ENCODE data around the gene SPINT3. TPM values are rescaled to one million over a fixed set of nuclear protein-coding genes. Genes with fewer than 3 reads are reported as not detected.

Gene SPINT3, protein sequence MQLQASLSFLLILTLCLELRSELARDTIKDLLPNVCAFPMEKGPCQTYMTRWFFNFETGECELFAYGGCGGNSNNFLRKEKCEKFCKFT
- not detected for total RNA-seq

DNA sequence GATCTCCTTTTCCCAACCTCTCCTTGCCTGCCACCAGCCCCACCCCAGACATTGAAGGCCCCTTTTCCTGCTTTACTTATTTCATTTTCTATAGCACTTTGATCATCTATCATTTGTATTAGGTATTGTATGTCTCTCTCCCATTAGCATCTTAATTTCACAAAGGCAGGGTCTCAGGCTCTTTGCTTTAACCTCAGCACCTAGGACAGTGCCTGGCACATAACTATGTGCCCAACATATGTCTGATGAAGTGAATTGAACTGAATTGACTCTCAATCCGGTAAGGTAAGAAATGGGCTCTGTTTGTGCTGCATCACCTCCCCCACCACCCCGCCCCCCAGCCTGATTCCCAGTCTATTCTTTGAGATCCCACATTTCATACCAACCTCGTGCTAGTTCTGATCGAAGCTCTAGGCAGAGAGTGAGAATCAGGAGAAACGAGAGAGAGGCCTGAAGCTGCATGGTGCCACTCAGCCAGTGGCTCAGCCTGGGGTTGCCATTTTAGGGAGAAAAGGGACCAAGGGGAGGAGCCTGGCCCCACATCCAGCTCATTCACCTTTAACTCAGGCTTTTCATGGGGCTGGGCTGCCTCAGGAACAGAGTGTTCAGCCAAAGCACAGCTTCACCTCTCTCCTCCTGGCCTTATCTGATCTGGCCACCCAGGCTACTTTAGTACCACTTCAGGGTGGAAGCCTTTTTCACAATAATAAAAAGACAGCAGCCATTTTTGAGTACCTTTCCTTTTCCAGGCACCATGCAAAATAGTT, at the start of gene SPINT3:
TSS of gene SPINT3 (minus strand) at position 476 of the 767 bp plus-strand sequence. CDS start at position 462, 14 bp downstream.

DNA sequence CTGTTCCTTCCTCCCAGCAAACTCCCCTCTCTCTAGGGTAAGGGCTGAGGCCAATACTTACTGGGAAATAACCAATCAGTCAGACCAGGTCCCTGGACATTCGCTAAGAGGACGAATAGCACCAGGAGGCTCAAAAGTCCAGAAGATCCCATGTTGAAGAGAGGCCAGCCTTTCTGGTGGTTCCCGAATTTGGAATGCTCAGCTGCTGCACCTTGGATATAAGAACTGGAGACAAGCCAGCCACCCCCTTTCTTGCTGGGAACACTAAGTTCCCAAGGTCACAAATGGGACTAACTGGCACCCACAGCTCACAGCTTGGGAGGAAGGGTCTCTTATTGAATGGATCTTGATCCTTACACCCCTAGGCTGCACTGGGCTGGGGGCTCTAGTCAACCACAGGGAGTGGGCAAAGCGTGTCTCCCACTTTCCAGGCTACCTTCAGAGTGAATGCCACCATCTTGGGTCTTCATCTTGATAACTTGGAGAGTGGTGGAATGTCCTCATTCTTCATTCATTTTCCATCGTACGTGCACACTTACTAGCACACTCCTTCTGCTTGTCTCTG, 31.9 kb upstream of the SPINT3 start, which contains the start of gene EPPIN:
TSS of gene EPPIN (minus strand) at position 196 of the 565 bp plus-strand sequence. CDS start at position 152, 44 bp downstream.

DNA sequence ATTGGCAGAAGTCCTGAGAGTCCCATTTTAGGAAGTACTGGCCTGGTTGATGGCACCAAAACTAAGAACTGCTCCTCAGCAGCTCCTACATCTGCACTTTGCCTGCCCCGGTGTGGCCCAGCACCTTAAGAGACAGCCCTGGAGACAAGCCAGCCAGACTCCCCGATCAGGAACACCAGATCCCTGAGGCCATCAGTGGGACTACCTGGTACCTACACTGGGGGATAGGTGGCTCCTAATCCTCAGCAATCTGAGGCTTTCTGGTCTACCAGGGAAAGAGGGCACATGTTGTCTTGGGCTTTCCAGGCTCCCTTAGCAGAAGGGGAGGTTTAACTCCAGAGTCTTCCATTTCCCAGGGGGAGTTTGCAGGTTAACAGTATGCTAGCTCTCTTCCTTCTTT, 24.0 kb upstream of the SPINT3 start, which contains the start of gene WFDC6:
TSS of gene WFDC6 (minus strand) at position 101 of the 400 bp plus-strand sequence. CDS start at position 26, 75 bp downstream.

DNA sequence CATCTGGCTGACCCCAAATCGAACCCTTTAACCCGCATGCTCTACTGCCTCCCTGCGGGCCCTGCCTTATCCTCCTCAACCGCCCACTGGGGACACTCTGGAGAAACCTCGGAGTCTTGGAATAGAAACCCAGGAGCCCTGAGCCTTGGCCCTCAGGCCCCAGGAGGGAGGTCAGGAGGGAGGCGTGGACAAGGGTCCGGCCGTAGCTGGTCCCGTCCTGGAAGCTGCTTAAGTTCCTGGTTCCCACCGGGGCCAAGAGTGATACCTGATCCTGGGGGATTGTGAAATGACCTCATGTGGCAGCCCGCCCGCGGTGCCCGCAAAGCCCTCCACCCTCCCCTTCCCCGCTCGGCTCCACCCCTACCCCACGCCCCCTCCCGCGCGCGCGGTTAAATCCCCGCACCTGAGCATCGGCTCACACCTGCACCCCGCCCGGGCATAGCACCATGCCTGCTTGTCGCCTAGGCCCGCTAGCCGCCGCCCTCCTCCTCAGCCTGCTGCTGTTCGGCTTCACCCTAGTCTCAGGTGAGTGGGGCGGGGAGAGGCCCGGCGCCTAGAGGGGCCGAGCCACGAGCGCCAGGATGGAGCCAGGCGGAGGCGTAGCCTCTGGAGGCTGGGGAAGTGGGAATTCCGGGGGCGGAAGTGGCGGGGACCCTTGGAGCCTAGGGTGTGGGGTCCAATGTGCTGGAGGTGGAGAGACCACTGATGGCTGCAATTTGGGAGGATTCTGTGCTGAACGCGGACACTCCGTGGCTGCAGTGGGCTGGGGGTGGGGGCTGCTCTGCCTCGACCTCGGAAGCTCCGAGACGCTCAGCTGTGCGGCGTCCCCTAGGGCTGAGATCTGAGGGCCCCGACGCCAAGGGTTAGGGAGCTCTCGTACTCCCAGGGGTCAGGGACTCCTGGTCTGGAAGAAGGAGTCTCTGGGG, 45.8 kb downstream of the SPINT3 start, which contains the start of gene WFDC2:
TSS of gene WFDC2 (plus strand) at position 418 of the 926 bp plus-strand sequence. CDS start at position 447, 29 bp downstream.

Small RNA genes lying within 50 kb of the gene (small RNA-seq; reads per million reads assigned to genes)
- gene AL031663.1 (ENCODE audit: low replicate concordance): not detected
- gene HSPD1P21 (ENCODE audit: low replicate concordance): not detected
- not detected for gene RNA5SP485 (ENCODE audit: low replicate concordance)

Other genes starting within 250 kb of the SPINT3 start
- gene RBPJL, start 208.8 kb downstream of the SPINT3 start, total RNA-seq: not detected
- gene MATN4, start 207.3 kb downstream of the SPINT3 start, total RNA-seq: 0.99 TPM
- gene SDC4, start 167.2 kb downstream of the SPINT3 start, total RNA-seq: 122 TPM
- gene SYS1, start 152.5 kb downstream of the SPINT3 start, total RNA-seq: 25.3 TPM
- 0.12 TPM for gene TP53TG5, start 137.3 kb downstream of the SPINT3 start, total RNA-seq
- 12.9 TPM for gene DBNDD2, start 107.3 kb downstream of the SPINT3 start, total RNA-seq
- 45.5 TPM for gene PIGT, start 99.5 kb downstream of the SPINT3 start, total RNA-seq
- gene WFDC2, start 45.9 kb downstream of the SPINT3 start, total RNA-seq: 77.5 TPM
- not detected for gene WFDC6, start 23.9 kb upstream of the SPINT3 start, total RNA-seq
- gene EPPIN, start 31.8 kb upstream of the SPINT3 start, total RNA-seq: not detected
- gene WFDC8, start 63.7 kb upstream of the SPINT3 start, total RNA-seq: not detected
- not detected for gene WFDC10A, start 114.1 kb upstream of the SPINT3 start, total RNA-seq
- not detected for gene WFDC9, start 115.7 kb upstream of the SPINT3 start, total RNA-seq
- gene WFDC11, start 154.6 kb upstream of the SPINT3 start, total RNA-seq: not detected
- not detected for gene WFDC13, start 186.4 kb upstream of the SPINT3 start, total RNA-seq
- gene WFDC10B, start 189.4 kb upstream of the SPINT3 start, total RNA-seq: not detected
- not detected for gene SPINT4, start 206.7 kb upstream of the SPINT3 start, total RNA-seq

Data from metanephros (tissue), 2 donors.